ENCODE measurements around the gene USHBP1.
"Not testable (repeated sequence)": the region's sequence is repeated elsewhere in the genome, so short reads cannot be mapped to it uniquely, and the experiment has no call there.

The USHBP1 gene

DNA sequence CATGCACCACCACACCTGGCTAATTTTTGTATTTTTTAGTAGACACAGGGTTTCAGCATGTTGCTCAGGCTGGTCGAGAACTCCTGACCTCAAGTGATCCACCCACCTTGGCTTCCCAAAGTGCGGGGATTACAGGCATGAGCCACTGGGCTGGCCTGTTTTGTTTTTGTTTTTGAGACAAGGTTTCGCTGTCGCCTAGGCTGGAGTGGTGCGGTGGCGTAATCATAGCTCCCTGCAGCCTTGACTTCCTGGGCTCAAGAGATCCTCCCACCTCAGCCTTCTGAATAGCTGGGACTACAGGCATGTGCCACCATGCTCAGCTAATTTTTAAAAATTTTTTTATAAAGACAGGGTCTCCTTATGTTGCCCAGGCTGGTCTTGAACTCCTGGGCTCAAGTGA lies 31.0 kb upstream of the USHBP1 start:
- not testable (repeated sequence) for DNase-seq

DNA sequence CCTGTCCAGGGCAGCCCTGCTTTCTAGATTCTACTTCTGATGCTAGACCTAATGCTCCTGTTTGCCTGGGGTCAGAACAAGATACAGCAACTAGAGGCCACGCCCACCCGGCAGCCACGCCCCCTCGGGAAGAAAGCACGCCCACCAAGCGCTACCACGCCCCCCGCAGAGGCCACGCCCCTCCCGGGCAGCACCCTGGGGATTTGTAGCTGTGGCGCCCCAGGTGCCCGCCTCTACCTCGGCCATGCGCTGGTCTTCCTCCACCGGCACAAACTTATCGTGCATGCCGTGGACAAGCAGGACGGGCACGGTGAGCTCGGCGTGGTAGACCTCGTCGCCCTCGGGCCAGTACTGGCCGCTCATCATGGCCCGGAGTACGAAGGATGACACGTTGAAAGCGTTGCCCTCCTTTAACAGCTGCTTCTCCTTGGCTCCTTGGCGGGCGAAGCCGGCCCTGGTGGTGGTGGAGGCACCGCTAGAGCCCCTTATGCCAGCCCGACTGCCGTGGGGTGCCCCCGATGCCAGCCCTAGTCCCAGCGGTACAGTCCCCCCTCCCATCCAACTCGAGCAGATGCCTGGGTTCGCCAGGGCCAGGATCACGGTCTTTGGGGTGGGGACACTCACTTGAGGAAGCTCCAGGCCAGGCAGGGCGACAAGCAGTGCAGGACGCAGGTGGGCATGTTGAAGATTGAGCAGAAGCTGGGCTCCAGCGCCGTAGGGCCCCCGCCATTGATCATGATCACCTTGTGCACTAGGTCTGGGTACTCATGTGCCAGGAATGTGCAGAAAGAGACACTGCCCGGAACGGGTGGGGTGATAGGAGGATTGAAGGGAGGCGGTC lies 29.7 kb upstream of the USHBP1 start:
- DNase-seq = peak in 2 of 4 experiments; percentile 18 to 37

DNA sequence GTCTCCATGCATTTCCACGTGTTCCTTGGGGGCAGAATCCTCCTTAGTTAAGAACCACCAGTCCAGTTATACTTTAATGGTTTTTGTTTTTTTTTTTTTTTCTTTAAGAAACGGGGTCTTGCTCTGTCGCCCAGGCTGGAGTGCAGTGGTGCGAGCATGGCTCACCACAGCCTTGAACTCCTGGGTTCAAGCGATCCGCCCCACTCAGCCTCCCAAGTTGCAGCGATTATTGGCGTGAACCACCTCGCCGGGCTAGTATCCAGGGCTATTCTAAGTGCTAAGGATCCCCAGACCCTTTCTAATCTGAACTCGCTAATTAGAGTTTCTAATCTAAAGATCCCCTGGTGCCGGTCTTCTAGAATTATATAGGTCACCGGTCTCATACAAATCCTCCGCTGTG lies 29.1 kb upstream of the USHBP1 start:
- no peak for DNase-seq

DNA sequence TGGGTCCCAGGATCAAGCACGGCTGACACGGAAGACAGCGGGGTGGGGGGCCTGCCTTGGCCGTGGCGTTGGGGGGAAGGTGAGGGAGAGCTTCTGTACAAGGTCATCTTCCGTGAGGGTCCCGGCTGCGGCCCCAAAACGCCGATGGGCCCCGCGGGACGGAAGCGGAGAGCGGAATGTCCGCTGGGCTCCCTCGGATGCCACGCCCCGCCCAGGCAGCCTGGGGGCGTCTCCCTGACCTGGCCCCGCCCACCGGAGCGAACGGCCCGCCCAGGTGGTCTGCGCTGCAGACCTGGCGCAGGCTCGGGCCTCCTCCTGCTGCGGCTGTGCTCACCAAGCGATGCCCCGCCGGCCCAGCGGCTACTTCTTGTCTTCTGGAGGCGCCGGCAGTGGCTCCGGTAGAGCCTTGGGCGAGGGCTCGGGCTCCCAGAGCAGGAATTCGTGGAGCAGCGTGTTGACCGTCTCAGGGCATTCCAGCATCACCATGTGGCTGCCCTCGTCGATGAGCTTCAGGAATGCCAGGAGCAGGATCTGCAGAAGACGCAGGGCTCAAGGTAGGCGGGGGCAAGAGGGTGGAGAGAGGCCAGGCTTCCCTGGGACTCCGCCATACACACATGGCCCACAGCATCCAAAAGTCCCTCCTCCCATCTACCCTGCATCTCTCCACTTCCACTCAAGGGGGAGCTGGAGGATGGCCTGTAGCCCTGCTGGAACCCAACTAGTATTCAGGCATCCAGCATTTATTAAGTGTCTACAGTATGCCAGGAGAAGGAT lies 27.9 kb upstream of the USHBP1 start:
- DNase-seq = peak; percentile 56 to 72 (median 60)

DNA sequence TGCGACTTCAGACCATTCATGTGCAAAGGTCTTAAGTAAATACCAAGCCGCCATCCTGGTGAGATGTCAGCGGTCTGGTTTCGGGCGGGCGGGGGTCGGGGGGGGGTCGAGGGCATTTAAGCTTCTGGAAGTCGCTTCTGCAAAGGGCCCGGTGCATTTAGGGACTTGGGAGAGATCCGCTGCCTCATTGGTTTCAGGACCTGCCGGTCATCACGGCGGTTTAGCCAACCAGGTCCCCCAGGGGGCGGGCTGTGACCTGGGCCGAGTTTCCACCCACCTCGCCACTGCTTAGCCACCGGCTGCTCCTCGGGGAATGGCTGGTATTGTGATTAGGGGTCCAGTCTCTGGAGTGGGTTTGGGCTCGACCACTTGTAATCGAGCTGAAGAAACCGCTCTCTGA lies 24.9 kb upstream of the USHBP1 start:
- no peak for DNase-seq

DNA sequence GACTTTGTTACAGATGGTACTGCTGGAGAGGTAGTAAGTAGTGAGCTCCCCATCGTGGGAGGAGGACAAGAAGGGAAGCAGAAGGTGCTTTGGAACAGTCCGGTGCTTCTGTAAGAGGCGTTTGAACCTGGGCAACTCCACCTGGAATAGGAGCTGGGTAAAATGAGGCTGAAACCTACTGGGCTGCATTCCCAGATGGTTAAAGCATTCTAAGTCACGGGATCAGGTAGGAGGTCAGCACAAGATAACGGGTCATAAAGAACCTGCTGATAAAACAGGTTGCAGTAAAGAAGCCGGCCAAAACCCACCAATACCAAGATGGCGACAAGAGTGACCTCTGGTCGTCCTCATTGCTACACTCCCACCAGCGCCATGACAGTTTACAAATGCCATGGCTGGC lies 22.2 kb upstream of the USHBP1 start:
- DNase-seq = no peak

DNA sequence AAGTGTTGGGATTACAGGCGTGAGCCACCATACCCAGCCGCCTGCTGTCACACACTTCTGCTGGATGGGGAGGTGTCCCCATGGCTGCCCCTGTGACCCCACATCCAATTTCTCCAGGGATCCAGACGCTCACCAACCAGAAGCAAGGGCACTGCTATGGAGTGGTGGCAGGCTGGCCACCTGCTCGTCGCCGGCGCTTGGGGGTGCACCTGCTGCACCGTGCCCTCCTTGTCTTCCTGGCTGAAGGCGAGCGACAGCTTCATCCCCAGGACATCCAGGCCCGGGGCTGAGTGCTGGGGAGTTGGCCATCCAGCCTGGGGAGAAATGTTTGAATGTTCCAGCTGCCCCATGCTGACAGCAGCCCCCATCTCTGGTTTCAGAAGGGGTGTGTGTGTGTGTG lies 21.7 kb upstream of the USHBP1 start:
- no peak for DNase-seq

DNA sequence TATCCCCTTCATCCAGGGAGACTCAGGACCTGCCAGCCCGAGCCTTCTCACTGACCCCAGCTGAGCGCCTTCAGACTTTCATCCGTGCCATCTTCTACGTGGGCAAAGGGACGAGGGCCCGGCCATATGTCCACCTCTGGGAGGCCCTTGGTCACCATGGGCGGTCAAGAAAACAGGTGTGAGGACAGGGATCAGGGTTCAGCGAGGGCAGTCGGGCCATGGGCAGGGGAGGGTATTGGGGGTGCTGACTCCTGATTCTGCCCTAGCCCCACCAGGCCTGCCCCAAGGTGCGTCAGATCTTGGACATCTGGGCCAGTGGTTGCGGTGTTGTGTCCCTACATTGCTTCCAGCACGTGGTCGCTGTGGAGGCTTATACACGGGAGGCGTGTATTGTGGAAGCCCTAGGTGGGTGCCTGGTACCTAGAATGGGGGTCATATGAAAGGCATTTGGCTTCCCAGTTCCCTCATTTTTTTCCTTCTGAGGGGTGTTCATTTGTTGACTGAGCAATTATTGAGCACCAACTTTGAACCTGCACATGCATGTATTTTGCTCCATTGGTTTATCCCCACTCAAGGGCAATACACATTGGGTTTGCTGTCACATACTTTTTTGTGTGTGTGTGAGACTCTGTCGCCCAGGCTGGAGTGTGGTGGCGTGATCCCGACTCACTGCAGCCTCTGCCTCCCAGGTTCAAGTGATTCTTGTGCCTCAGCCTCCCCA lies 21.0 kb upstream of the USHBP1 start:
- no peak for DNase-seq

DNA sequence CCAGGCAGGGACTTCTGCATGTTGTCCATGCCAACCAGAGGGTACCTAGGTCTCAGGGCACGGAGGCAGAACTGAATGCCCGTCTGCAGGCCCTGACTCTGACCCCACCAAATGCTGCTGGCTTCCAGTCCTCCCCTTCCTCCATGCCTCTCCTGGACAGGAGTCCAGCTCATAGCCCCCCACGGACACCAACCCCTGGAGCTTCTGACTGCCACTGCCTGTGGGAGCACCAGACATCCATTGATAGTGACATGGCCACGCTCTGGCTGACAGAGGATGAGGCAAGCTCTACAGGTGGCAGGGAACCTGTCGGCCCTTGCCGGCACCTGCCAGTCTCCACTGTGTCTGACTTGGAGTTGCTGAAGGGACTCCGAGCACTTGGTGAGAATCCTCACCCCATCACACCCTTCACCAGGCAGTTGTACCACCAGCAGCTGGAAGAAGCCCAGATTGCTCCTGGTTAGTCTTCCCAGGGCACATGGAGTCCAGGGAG lies 19.0 kb upstream of the USHBP1 start:
- DNase-seq = no peak

DNA sequence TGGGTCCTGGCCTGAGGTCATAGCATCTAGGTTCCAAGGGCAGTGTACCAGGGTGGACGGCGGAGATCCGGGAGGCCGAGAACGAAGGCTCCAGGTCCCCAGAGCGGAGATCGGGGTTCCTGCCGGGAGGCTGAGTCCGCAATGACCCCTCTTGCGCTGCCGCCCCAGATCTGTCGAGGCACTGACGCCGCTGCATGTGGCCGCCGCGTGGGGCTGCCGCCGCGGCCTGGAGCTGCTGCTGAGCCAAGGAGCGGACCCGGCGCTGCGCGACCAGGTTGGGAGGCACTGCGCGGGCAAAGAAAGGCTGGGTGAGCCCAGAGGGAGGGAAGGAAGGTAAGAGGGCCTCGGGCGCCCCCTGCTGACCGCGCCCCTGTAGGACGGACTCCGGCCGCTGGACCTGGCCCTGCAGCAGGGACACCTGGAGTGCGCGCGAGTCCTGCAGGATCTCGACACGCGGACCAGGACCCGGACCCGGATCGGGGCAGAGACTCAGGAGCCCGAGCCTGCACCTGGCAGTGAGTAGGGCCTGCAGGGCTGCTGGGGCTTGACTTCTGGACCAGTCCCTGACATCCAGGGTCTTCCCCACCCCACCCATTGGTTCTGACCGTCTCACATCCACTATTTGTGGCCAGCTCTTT lies 18.1 kb upstream of the USHBP1 start:
- peak; percentile 51 to 63 (median 58) for DNase-seq

DNA sequence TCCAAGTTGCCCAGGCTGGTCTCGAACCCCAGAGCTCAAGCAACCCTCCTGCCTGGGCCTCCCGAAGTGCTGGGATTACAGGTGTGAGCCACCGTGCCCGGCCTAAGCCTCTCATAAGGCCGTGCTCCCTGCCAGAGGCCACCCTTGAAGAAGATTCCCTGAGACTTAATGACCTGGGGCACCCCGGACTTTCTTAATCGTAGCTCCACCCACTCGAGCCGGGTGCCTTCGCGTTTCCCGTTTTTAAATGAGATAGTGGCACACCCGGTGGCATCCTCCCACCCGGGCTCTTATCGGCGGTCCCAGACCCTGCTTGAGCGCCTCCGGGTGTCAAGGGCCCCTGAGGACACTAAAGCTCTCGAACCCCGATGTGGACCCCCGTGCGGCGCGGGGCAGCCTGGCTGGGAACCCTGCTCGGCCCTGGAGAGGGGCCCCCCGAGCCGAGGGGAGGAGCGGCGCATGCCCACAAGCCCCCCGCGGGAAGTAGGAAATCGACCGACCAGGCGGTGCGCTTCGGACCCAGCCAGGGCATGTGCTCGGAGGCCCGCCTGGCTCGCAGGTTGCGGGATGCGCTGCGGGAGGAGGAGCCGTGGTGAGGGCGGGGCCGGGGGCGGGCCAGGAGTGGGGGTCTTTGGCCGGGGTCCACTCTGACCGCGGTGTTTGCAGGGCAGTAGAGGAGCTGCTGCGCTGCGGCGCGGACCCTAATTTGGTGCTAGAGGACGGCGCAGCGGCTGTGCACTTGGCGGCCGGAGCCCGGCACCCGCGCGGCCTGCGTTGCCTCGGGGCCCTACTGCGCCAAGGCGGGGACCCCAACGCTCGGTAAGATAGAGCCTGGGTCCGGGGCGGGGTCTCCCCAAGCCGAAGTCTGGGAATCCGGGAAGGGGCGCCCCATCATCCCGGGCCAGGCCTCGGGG lies 17.1 kb upstream of the USHBP1 start, which contains the start of gene ANKLE1:
ANKLE1 (plus strand) TSS at position 511 of the 914 bp plus-strand sequence; CDS start at position 531, 20 bp downstream.
- peak in 2 of 4 experiments; percentile 21 to 30 for DNase-seq

DNA sequence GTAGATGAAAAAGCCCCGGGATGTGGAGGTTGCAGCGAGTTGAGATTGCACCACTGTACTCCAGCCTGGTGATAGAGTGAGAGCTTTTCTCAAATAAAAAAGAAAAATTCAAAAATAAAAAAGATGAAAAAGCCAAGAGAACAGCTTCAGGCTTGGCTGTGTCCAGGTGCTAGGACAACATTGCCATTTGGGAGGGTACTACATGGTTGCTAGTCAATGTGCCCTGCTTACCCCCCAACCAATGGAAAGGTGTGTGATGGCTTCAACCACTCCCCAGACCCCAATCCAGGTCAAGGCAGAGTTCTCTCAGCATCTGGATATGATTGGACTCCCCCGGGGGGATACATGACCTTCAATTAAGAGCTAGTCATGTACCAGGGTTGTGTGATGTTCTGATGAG lies 14.9 kb upstream of the USHBP1 start:
- no peak for DNase-seq

DNA sequence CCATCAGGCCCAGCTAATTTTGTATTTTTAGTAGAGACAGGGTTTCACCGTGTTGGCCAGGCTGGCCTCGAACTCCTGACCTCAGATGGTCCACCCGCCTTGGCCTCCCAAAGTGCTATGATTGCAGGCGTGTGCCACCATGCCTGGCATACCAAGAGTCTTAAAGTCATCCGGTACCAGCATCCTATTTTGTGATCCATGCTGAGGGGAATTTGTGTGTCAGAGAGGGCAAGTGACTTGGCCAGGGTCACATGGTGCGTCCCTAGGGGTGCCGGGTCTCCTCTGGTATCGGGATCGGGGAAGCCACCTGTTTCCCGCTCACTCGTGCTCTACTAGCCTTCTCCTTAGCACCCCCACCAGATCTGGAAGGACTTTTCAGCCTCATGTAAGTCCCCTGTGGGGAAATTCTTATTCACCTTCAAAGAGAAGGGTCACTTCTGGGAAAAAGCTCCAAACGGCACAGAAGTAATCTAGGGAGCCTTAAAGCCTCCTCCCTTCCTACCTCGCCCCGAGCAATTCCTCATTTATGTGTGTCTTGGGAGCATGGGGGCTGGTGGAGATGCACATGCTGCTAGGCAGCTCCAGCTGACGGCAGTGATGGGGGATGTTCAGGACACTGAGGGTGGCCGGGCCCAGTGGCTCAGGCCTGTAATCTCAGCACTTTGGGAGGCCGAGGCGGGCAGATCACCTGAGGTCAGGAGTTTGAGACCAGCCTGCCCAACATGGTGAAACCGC lies 11.1 kb upstream of the USHBP1 start:
- DNase-seq = no peak

DNA sequence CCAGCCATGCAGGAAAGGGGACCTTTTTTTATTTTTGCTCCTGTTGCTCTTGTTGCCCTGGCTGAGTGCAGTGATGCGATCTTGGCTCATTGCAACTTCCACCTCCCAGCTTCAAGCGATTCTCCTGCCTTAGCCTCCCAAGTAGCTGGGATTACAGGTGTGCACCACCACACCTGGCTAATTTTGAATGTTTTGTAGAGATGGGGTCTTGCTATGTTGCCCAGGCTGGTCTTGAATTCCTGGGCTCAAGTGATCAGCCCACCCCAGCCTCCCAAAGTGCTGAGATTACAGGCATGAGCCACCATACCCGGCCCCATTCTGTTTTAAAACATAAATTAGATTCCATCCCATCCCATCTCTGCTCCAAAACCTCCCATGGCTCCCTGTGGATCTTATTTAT lies 10.3 kb upstream of the USHBP1 start:
- DNase-seq = not testable (repeated sequence)

DNA sequence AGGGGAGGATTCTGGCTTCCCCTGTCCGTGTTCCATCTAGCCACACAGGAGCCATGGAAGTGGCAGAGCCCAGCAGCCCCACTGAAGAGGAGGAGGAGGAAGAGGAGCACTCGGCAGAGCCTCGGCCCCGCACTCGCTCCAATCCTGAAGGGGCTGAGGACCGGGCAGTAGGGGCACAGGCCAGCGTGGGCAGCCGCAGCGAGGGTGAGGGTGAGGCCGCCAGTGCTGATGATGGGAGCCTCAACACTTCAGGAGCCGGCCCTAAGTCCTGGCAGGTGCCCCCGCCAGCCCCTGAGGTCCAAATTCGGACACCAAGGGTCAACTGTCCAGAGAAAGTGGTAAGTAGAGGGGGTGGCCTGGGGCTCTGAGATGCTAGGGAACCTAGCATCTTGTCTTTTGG lies 4.2 kb upstream of the USHBP1 start:
- no peak for DNase-seq

DNA sequence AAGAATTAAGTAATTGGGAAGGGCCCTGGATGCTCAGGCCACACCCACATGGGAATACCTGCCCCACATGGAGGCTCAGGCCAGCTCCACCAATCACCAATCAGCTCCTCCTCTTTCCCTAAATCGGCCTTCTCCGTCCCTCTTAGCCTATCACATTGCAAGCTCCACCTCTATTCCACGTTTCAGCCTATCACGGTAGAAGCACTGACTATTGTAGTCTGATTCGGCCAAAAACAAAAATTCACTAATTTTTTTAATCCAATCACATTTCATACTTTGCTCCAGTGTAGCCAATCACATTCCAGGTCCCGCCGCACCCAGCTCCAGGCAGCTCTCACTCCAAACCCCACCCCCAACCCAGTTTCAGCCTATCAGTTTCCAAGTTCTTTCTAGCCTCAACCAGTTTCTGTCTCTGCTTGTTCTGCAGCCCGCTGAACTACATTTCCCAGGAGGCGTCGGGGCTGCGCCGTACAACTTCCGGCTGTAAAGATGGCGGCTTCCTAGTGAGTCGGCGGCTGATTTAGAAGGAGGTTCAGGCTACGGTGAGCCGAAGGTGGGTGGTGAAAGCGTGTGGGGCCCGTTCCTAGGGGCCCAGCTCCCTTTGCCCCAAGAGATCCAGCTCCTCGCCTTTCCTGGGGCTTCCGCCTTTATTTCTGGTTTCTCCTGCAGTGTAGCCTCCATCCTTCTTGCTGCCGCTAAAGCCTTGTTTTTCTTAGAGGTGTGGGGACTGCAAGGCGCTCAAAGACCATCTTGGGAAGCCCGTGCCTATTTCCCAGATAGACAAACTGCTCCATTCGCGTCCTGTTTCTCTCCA lies 2.6 kb upstream of the USHBP1 start, which contains the start of gene BABAM1:
BABAM1 (plus strand) TSS at position 469 of the 814 bp plus-strand sequence. CDS start 1,364 bp downstream, outside the sequence.
- DNase-seq = peak; percentile 79 to 88 (median 86)

DNA sequence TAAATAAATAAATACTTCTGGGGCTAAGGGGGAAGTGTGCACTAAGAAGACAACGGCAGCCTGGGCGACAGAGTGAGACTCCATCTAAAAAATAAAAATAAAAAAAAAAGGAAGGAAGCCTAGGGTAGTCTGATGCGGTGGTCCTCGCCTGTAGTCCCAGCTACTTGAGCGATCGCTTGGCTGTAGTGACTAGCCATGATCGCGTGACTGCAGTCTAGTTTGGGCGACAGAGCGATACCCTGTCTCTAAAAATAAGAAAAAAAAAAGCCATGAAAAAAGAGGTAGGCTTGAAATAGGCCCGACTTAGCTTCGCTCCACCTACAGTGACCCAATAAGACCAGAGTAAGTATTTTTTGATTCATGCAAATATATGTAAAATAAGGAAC lies 2.0 kb upstream of the USHBP1 start:
- no peak for DNase-seq

DNA sequence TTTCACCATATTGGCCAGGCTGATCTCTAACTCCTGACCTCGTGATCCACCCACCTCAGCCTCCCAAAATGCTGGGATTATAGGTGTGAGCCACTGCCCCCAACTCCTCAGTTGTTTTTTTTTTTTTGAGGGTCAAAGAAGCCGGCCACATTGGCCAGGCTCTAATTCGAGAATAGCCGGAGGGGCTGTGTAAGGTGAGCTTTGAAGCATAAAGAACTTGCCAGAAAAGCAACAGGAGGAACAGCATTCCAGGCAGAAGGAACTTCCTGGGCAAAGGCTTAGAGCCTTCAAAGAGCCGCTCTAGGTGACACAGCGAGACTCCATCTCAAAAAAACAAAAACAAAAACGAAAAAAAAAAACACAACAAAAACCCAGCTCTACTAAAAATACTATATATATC lies 1.5 kb upstream of the USHBP1 start:
- no peak for DNase-seq

DNA sequence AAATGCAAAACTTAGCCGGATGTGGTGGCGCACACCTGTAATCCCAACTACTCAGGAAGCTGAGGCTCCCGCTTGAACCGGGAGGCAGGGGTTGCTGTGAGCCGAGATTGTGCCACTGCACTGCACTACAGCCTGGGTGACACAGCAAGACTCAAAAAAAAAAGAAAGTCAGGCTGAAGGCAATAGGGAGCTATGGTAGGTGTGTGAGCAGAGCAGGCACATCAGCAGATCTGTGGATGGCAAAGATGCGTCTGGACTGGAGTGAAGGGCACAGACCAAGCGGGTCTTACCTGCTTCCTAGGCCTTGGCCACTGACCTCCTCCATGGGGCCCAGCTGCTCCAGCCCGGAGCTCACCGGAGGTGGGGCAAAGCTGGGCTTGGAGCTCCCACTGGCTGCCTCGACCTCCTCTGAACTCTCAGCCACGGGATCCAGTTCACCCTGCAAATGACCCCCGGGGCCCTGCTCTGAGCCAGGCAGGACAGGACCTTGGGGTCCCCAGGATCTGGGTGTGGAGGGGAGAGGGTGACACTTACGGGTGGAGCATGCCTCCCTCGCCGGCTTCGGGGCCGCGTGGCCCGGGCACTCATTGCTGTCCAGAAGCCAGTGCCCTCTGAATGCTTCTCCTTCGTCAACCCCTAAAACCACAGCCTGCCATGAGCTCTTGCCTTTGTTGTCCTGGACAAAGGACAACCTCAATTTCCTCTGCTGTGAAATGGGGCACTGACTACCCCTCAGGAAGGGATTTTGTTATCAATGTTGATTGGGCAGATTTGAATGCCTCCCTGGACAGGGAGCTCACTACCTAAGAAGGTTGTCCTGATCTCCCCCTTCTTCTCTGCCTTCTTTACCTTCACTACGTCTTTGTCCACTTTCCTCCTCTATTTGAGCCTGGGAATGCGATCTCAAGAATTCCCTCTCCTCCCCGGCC lies 569 bp downstream of the USHBP1 start:
- no peak for DNase-seq

All from activated CD4-positive, CD25-positive, alpha-beta regulatory T cell (primary cell).